GM18909 (cell line): ENCODE data around the gene FILIP1L.
"Not testable (repeated sequence)": the region's sequence is repeated elsewhere in the genome, so short reads cannot be mapped to it uniquely, and the experiment has no call there.

ENCODE experiments used
- ATAC-seq: cut with Tn5 transposase; IDR thresholded peaks from one replicate; pipeline ENCODE4 v1.9.1; 2021; ENCODE audit warnings: mild to moderate bottlenecking; ENCODE audit not compliant: unreplicated experiment, poor library complexity

FILIP1L gene

GRCh38 chr3:100100425-100100824 is 13.9 kb downstream of the FILIP1L start:
- ATAC-seq, result no peak

- ATAC-seq, result no peak
Measured at GRCh38 chr3:100099621-100100020, 14.7 kb downstream of the FILIP1L start.

GRCh38 chr3:100098784-100099070 is 15.6 kb downstream of the FILIP1L start:
- no peak for ATAC-seq

- no peak for ATAC-seq
Measured at GRCh38 chr3:100097919-100098783, 16.1 kb downstream of the FILIP1L start.

- no peak for ATAC-seq
Measured at GRCh38 chr3:100096866-100097265, 17.4 kb downstream of the FILIP1L start.

- not testable (repeated sequence) for ATAC-seq
Measured at GRCh38 chr3:100096286-100096685, 18.0 kb downstream of the FILIP1L start.

GRCh38 chr3:100093831-100094230 is 20.5 kb downstream of the FILIP1L start:
- ATAC-seq, result no peak

GRCh38 chr3:100090669-100091005 is 23.7 kb downstream of the FILIP1L start:
- ATAC-seq, result peak; percentile 19

GRCh38 chr3:100089812-100090668 is 24.3 kb downstream of the FILIP1L start:
- ATAC-seq, result peak; percentile 74

GRCh38 chr3:100088735-100089368 is 25.4 kb downstream of the FILIP1L start:
- no peak for ATAC-seq

- ATAC-seq, result peak; percentile 95
Measured at GRCh38 chr3:100087198-100087597, 27.1 kb downstream of the FILIP1L start.

GRCh38 chr3:100086401-100086800 is 27.9 kb downstream of the FILIP1L start:
- no peak for ATAC-seq

GRCh38 chr3:100084100-100084806 is 30.0 kb downstream of the FILIP1L start:
- no peak for ATAC-seq

- ATAC-seq, result no peak
Measured at GRCh38 chr3:100083209-100083608, 31.1 kb downstream of the FILIP1L start.

GRCh38 chr3:100082714-100083113 is 31.6 kb downstream of the FILIP1L start:
- no peak for ATAC-seq

GRCh38 chr3:100081986-100082692 is 32.2 kb downstream of the FILIP1L start:
- ATAC-seq, result no peak

GRCh38 chr3:100081311-100081710 is 33.0 kb downstream of the FILIP1L start:
- no peak for ATAC-seq

GRCh38 chr3:100080573-100080972 is 33.7 kb downstream of the FILIP1L start:
- ATAC-seq, result no peak

GRCh38 chr3:100079328-100079727 is 35.0 kb downstream of the FILIP1L start:
- no peak for ATAC-seq
